ENCODE data around the gene MYF5. TPM values are rescaled to one million over a fixed set of nuclear protein-coding genes. Genes with fewer than 3 reads are reported as not detected.

MYF5 gene
- total and polyA plus RNA-seq, 2 experiments from 2014 or later = not detected

GRCh38 chr12:80697270-80697887 lies 19.3 kb upstream of the MYF5 start:
- peak overlapping the region; percentile 74 for H2AFZ ChIP-seq
- H3K9me2 ChIP-seq (ENCODE audit: insufficient read depth) = no peaks in the 10 kb centered on the region; the same call in 1 of the 2 replicates
- no peaks in the 10 kb centered on the region for H3K9me3 ChIP-seq (ENCODE audit: low read depth)
- no peaks in the 10 kb centered on the region for H3K36me3 ChIP-seq (ENCODE audit: low read depth)
- no peak for DNase-seq
- TF ChIP-seq EZH2 (IDR thresholded peaks at IDR 0.05; ENCODE audit: insufficient read depth, poor library complexity, severe bottlenecking) (no peak), EZH2phosphoT487 (IDR thresholded peaks at IDR 0.05; ENCODE audit: insufficient read depth, low read depth) (no peak)
- H3F3A ChIP-seq (ENCODE audit: insufficient read depth) = 0 out of 2 replicates have a peak, but pooled peaks cover 2% of the 10 kb centered on the region
- no peak overlapping the region for H3K4me2 ChIP-seq (ENCODE audit: unreplicated experiment)
- H3K79me2 ChIP-seq (ENCODE audit: insufficient read depth) = no peaks in the 10 kb centered on the region
- 87 to 90% methylated on average over 2 of the region's 2 CpGs for WGBS, 2 experiments (ENCODE audit: low coverage in 1 of 2, low lambda C conversion rate in 2 of 2, missing lambda C conversion rate in 2 of 2)
- no peak overlapping the region for H3K9ac ChIP-seq
- no peak overlapping the region for H3K4me3 ChIP-seq
- H3K4me1 ChIP-seq (ENCODE audit: insufficient read depth) = peaks cover 7% of the 10 kb centered on the region
- no peak overlapping the region for H3K27ac ChIP-seq
- H4K20me1 ChIP-seq (ENCODE audit: insufficient read depth) = no peaks in the 10 kb centered on the region
- in situ Hi-C loops (cut with MboI) = no loop called here
- no peaks in the 10 kb centered on the region for H3K27me3 ChIP-seq (replicated peaks; ENCODE audit: insufficient read depth)

- peak overlapping the region; percentile 74 for H2AFZ ChIP-seq
- H3K4me3 ChIP-seq = peak overlapping the region; percentile 24
- peaks cover 11% of the 10 kb centered on the region; the same call in 1 of the 2 replicates for H3F3A ChIP-seq (ENCODE audit: insufficient read depth)
- no peaks in the 10 kb centered on the region; the same call in 1 of the 2 replicates for H3K9me2 ChIP-seq (ENCODE audit: insufficient read depth)
- no peaks in the 10 kb centered on the region for H3K36me3 ChIP-seq (ENCODE audit: low read depth)
- 18 to 19% methylated on average over 7 of the region's 7 CpGs for WGBS, 2 experiments (ENCODE audit: low coverage in 1 of 2, low lambda C conversion rate in 2 of 2, missing lambda C conversion rate in 2 of 2)
- H3K9me3 ChIP-seq (ENCODE audit: low read depth) = no peaks in the 10 kb centered on the region
- no peak overlapping the region for H3K9ac ChIP-seq
- no peaks in the 10 kb centered on the region for H4K20me1 ChIP-seq (ENCODE audit: insufficient read depth)
- H3K27ac ChIP-seq = no peak overlapping the region
- in situ Hi-C loops (cut with MboI) = no loop called here
- peak overlapping the region; percentile 41 for H3K4me2 ChIP-seq (ENCODE audit: unreplicated experiment)
- TF ChIP-seq EZH2 (IDR thresholded peaks at IDR 0.05; ENCODE audit: insufficient read depth, poor library complexity, severe bottlenecking) (no peak), EZH2phosphoT487 (IDR thresholded peaks at IDR 0.05; ENCODE audit: insufficient read depth, low read depth) (no peak)
- H3K27me3 ChIP-seq (replicated peaks; ENCODE audit: insufficient read depth) = no peaks in the 10 kb centered on the region
- no peaks in the 10 kb centered on the region for H3K79me2 ChIP-seq (ENCODE audit: insufficient read depth)
- DNase-seq = peak; percentile 18
- H3K4me1 ChIP-seq (ENCODE audit: insufficient read depth) = peaks cover 16% of the 10 kb centered on the region
These were observed 18.5 kb upstream of the MYF5 start for GRCh38 chr12:80698256-80698655.

DNA sequence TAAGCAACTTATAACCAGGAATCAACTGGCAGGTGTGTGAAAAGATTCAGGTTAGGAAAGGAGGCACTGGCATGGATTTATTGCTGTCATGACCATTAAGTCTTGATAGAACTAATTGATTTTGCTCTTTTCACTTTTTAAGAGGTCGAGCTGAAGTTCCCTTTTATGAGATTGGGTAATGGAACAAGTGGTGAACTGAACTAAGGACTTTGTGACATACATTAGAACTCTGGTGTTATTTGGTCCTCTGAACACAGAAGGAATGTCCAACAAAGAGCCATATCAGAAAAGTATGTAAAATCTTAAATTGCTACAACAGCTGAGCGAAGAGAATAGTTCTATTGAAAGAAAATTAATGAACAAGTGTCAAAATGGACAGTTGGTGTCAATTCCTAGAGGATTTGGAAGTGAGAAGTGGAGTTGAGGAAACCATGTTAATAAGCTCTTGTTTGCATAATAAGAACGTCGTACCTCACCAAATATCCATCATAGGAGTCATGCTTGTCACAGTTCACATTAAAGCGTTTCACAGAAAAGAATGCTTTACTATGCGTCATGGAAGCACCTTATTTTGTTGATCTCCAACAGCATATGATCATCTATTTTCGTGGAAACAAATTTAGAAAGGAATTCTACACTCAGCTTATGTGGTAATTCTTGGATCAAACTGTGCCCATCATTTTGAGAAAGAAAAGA lies 17.7 kb upstream of the MYF5 start:
- in situ Hi-C loops (cut with MboI) = no loop called here
- DNase-seq = no peak
- TF ChIP-seq EZH2 (IDR thresholded peaks at IDR 0.05; ENCODE audit: insufficient read depth, poor library complexity, severe bottlenecking) (no peak), EZH2phosphoT487 (IDR thresholded peaks at IDR 0.05; ENCODE audit: insufficient read depth, low read depth) (no peak)
- H3F3A ChIP-seq (ENCODE audit: insufficient read depth) = peaks cover 15% of the 10 kb centered on the region; the same call in 1 of the 2 replicates
- no peak overlapping the region for H3K9ac ChIP-seq
- WGBS, 2 experiments (ENCODE audit: low coverage in 1 of 2, low lambda C conversion rate in 2 of 2, missing lambda C conversion rate in 2 of 2) = 93% methylated on average over 7 of the region's 7 CpGs
- no peaks in the 10 kb centered on the region for H4K20me1 ChIP-seq (ENCODE audit: insufficient read depth)
- no peaks in the 10 kb centered on the region for H3K36me3 ChIP-seq (ENCODE audit: low read depth)
- H3K27me3 ChIP-seq (replicated peaks; ENCODE audit: insufficient read depth) = no peaks in the 10 kb centered on the region
- no peak overlapping the region for H3K4me3 ChIP-seq
- H3K9me2 ChIP-seq (ENCODE audit: insufficient read depth) = no peaks in the 10 kb centered on the region; the same call in 1 of the 2 replicates
- peak overlapping the region; percentile 74; the same call in 1 of the 2 replicates for H2AFZ ChIP-seq
- H3K4me1 ChIP-seq (ENCODE audit: insufficient read depth) = peaks cover 19% of the 10 kb centered on the region
- H3K27ac ChIP-seq = no peak overlapping the region
- no peaks in the 10 kb centered on the region for H3K79me2 ChIP-seq (ENCODE audit: insufficient read depth)
- no peaks in the 10 kb centered on the region for H3K9me3 ChIP-seq (ENCODE audit: low read depth)
- H3K4me2 ChIP-seq (ENCODE audit: unreplicated experiment) = peak overlapping the region; percentile 41

- no peaks in the 10 kb centered on the region for H3K9me2 ChIP-seq (ENCODE audit: insufficient read depth)
- H4K20me1 ChIP-seq (ENCODE audit: insufficient read depth) = no peaks in the 10 kb centered on the region
- H3K4me3 ChIP-seq = no peak overlapping the region
- H3K4me1 ChIP-seq (ENCODE audit: insufficient read depth) = peaks cover 19% of the 10 kb centered on the region
- H3K9me3 ChIP-seq (ENCODE audit: low read depth) = no peaks in the 10 kb centered on the region
- no peak overlapping the region for H3K27ac ChIP-seq
- no peaks in the 10 kb centered on the region for H3K36me3 ChIP-seq (ENCODE audit: low read depth)
- no peak for TF ChIP-seq EZH2phosphoT487 (IDR thresholded peaks at IDR 0.05; ENCODE audit: insufficient read depth, low read depth)
- no peak for TF ChIP-seq EZH2 (IDR thresholded peaks at IDR 0.05; ENCODE audit: insufficient read depth, poor library complexity, severe bottlenecking)
- no peak for DNase-seq
- no peak overlapping the region for H3K4me2 ChIP-seq (ENCODE audit: unreplicated experiment)
- no peak overlapping the region for H3K9ac ChIP-seq
- WGBS, 2 experiments (ENCODE audit: low coverage in 1 of 2, low lambda C conversion rate in 2 of 2, missing lambda C conversion rate in 2 of 2) = 93 to 95% methylated on average over 2 of the region's 2 CpGs
- peaks cover 15% of the 10 kb centered on the region; the same call in 1 of the 2 replicates for H3F3A ChIP-seq (ENCODE audit: insufficient read depth)
- H3K27me3 ChIP-seq (replicated peaks; ENCODE audit: insufficient read depth) = no peaks in the 10 kb centered on the region
- in situ Hi-C loops (cut with MboI) = no loop called here
- H2AFZ ChIP-seq = no peak overlapping the region
- H3K79me2 ChIP-seq (ENCODE audit: insufficient read depth) = no peaks in the 10 kb centered on the region
These were observed 16.4 kb upstream of the MYF5 start for GRCh38 chr12:80700327-80700726.
